GM21825 (cell line): ENCODE results near the gene EPB41L5.

Source experiments
- ATAC-seq: cut with Tn5 transposase; IDR thresholded peaks from one replicate; pipeline ENCODE4 v1.9.1; 2021; ENCODE audit warnings: mild to moderate bottlenecking, moderate library complexity; ENCODE audit not compliant: unreplicated experiment

EPB41L5 gene

GRCh38 chr2:120224256-120224655 is 211.4 kb downstream of the EPB41L5 start:
- ATAC-seq, result no peak

DNA sequence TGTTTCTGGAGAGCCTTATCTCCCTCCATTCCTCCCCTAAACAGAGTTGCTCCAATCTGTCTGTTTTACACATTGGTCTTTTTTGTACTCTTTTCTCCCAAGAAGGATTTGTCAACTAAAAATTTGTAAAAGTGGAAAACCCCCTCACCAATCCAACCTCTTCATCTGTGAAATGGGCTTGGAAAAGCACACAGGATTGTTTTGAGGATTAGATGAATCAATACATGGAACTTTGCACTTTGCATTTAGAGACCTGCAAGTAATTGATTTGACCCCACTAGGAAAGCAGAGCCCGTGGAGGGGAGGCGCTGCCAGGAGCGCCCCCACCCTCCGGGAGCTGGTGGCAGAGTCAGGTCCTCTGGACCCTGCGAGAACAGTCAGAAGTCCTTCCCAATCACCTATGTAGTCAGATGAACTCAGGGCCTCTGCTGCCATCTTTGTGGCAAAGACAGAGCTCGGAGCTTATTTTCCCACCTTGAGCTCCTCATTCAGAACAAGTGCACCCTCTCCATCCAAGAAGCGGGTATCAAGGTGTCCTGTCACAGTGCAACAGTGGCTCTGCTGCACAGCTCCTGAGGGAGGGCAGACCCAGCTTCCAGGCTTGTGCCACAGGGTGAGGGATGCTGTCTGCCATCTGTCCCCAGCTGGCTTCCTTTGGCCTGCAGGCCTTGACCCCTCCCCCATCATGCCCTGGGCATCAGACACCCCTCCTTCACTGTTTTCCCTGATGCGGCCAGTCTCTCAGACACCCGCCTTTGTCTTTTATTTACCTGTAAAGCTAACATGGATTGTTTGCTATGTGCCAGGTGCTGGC is 212.1 kb downstream of the EPB41L5 start:
- no peak for ATAC-seq

DNA sequence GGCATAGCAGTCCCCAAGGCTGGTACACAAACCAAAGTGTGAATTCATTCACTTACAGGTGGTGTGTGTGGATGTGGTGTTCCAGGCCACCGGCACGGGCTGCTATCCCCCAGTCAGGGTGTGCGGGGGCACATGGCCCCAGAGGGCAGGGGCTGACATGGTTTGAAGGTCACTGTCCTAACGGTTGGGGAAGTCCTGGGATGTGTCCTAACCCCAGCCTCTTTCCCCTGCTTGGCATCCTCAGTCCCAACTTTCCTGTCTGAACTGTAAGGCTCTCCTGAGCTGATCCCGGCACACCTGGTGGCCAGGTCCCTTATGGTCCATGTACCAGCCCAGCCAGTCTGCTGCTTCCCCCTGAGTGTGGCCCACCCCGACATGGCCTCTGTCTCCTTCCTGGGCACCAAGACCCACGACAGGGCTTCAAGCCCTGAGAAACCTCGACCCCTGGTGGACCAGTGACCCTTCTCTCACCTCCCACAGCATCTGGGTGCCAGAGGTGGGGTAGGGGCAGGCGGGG is 212.7 kb downstream of the EPB41L5 start:
- no peak for ATAC-seq

DNA sequence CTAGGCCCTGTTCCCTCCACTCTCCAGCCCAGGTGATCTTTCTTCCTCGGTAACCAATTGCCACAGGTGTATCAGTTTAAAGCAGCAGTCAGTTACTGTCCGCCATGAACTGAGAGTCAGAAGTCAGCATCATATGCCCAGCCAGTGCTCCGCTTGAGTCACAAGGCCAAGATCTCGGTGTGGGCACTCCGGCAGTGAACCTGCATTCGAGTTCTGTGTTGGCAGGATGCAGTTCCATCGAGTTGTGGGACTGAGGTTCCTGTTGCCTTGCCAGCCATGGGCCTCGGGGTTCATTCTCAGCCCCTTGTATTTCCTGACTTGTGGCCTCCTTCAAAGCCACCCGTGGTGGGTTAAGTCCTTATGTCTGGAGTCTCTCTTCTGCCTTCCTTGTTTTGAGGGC is 213.4 kb downstream of the EPB41L5 start:
- ATAC-seq, result no peak

DNA sequence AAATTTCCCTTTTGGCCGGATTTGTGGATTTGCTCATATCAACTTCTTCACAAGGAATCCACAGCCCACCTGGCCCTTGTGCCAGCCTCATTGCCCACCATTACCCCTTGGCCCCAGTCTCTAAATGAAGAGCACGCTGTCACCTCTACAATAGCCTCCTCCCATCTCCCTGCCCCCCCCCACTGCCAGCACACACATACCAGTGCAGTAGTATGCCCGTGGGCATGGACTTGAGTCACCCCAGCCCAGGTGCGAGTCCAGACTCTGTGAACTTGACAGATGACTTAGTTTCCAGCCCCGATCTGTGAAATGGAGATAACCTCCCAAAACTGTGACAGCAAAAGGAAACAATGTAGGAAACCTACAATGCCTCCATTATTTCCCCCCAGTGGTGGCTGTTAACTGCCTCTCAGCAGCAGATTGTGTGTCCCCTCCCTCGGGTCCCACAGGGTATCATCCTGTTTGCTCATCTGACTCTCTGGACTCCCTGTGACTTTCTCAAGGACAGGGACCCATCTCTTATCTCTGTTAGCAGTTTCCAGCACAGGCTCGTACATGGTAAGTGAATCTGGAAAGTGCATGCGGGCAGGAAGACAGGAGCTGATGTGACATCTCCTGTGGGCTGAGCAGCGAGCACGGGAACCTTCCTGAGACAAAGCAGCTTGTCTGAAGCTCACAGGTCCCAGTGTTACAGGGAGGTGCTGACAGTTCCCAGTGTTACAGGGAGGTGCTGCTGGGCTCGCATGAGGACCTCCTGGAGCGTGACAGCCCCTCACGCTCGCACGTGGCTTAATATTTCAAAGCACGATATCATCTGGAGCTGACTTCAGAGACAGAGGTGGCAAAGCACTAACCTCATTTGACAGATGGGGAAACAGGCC is 214.5 kb downstream of the EPB41L5 start:
- ATAC-seq, result no peak

DNA sequence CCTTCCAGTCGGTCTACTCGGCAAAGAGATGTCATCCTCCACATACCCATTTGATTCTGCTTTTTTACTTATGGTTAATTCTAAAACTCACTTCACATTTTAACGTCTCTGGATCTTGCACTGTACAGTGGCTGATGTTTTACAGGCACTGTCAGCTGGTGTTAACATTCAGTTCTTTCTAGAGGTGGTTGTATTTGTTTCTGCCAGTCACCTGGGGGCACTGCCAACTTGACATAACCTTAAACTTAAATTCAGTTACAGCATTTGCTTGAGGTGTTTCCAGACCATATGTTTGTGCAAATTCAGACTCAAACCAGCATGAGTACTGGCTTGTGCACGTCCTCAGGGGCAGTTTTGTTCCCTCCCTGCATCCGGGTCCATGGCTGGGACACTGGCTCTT is 215.6 kb downstream of the EPB41L5 start:
- no peak for ATAC-seq
